Measurements from ENCODE around the gene EXOC2.
"Not testable (repeated sequence)": the region's sequence is repeated elsewhere in the genome, so short reads cannot be mapped to it uniquely, and the experiment has no call there.

The EXOC2 gene

GRCh38 chr6:680666-681340 is 12.1 kb downstream of the EXOC2 start:
- no peak for DNase-seq (ENCODE audit: low spot score)

GRCh38 chr6:680251-680650 is 12.7 kb downstream of the EXOC2 start:
- DNase-seq (ENCODE audit: low spot score), result no peak

GRCh38 chr6:679282-679681 is 13.7 kb downstream of the EXOC2 start:
- no peak for DNase-seq (ENCODE audit: low spot score)

GRCh38 chr6:678520-678919 is 14.4 kb downstream of the EXOC2 start:
- no peak for DNase-seq (ENCODE audit: low spot score)

- DNase-seq (ENCODE audit: low spot score), result no peak
Observed at GRCh38 chr6:677919-678318, 15.0 kb downstream of the EXOC2 start.

- no peak for DNase-seq (ENCODE audit: low spot score)
Observed at GRCh38 chr6:674956-675355, 18.0 kb downstream of the EXOC2 start.

GRCh38 chr6:674406-674805 is 18.5 kb downstream of the EXOC2 start:
- DNase-seq (ENCODE audit: low spot score), result no peak

GRCh38 chr6:667253-667927 is 25.5 kb downstream of the EXOC2 start:
- no peak for DNase-seq (ENCODE audit: low spot score)

GRCh38 chr6:665403-666267 is 27.3 kb downstream of the EXOC2 start:
- no peak for DNase-seq (ENCODE audit: low spot score)

GRCh38 chr6:663788-664187 is 29.2 kb downstream of the EXOC2 start:
- not testable (repeated sequence) for DNase-seq (ENCODE audit: low spot score)

GRCh38 chr6:659716-660581 is 33.0 kb downstream of the EXOC2 start:
- no peak for DNase-seq (ENCODE audit: low spot score)

- no peak for DNase-seq (ENCODE audit: low spot score)
Observed at GRCh38 chr6:658244-658643, 34.7 kb downstream of the EXOC2 start.

GRCh38 chr6:657743-658142 is 35.2 kb downstream of the EXOC2 start:
- DNase-seq (ENCODE audit: low spot score), result no peak

- DNase-seq (ENCODE audit: low spot score), result no peak
Observed at GRCh38 chr6:656460-657252, 36.3 kb downstream of the EXOC2 start, which contains the start of gene HUS1B. Gene HUS1B (minus strand): TSS chr6:657100. CDS start chr6:656944, 156 bp downstream.

GRCh38 chr6:654136-654535 is 38.8 kb downstream of the EXOC2 start:
- no peak for DNase-seq (ENCODE audit: low spot score)

- DNase-seq (ENCODE audit: low spot score), result no peak
Observed at GRCh38 chr6:652865-653264, 40.1 kb downstream of the EXOC2 start.

GRCh38 chr6:650098-650497 is 42.8 kb downstream of the EXOC2 start:
- no peak for DNase-seq (ENCODE audit: low spot score)

GRCh38 chr6:642805-643204 is 50.1 kb downstream of the EXOC2 start:
- no peak for DNase-seq (ENCODE audit: low spot score)

- DNase-seq (ENCODE audit: low spot score), result no peak
Observed at GRCh38 chr6:641225-641985, 51.5 kb downstream of the EXOC2 start.

GRCh38 chr6:636488-636887 is 56.5 kb downstream of the EXOC2 start:
- DNase-seq (ENCODE audit: low spot score), result no peak
